Neural progenitor cell (in vitro differentiated cells): ENCODE data around the gene EPHA2. TPM values are rescaled to one million over a fixed set of nuclear protein-coding genes. Genes with fewer than 3 reads are reported as not detected.

Experiments used
- DNase-seq: peaks from one replicate; pipeline ENCODE4 v3.0.0-alpha.2; 2016; ENCODE audit warnings: low spot score
- H2AFZ ChIP-seq: fragments of 200-600 bp; sonication (generic); replicated peaks from 2 replicates; pipeline ENCODE4 v1.6.1; 2016; ENCODE audit warnings: antibody characterized with exemption
- H3F3A ChIP-seq: fragments of 200-600 bp; sonication (generic); 2 replicates; pipeline ENCODE4 v1.6.1; 2016; ENCODE audit warnings: antibody characterized with exemption, low read depth
- H3K27ac ChIP-seq: fragments of 200-600 bp; sonication (generic); 2 replicates; pipeline ENCODE4 v1.5.1; 2016; ENCODE audit warnings: mild to moderate bottlenecking
- H3K27me3 ChIP-seq: fragments of 200-600 bp; sonication (generic); 2 replicates; pipeline ENCODE4 v1.6.1; 2016; ENCODE audit warnings: mild to moderate bottlenecking, moderate library complexity
- H3K36me3 ChIP-seq: fragments of 200-600 bp; sonication (generic); 2 replicates; pipeline ENCODE4 v1.5.1; 2016
- H3K4me1 ChIP-seq: fragments of 200-600 bp; sonication (generic); 2 replicates; pipeline ENCODE4 v1.6.1; 2016; ENCODE audit warnings: mixed run types
- H3K4me2 ChIP-seq: fragments of 200-600 bp; sonication (generic); 2 replicates; pipeline ENCODE4 v1.6.1; 2016
- H3K4me3 ChIP-seq: fragments of 200-600 bp; sonication (generic); 2 replicates; pipeline ENCODE4 v1.5.1; 2016
- H3K79me2 ChIP-seq: fragments of 200-600 bp; sonication (generic); 2 replicates; pipeline ENCODE4 v1.6.1; 2016; ENCODE audit warnings: low read depth
- H3K9ac ChIP-seq: fragments of 200-600 bp; sonication (generic); 2 replicates; pipeline ENCODE4 v1.6.1; 2016
- H3K9me3 ChIP-seq: fragments of 200-600 bp; sonication (generic); 2 replicates; pipeline ENCODE4 v1.5.1; 2016; ENCODE audit warnings: low read depth
- H4K20me1 ChIP-seq: fragments of 200-600 bp; sonication (generic); 2 replicates; pipeline ENCODE4 v1.6.1; 2016; ENCODE audit warnings: low read depth
- H3K27ac Mint-ChIP-seq: 3 replicates; pipeline ENCODE4 v1.8.0; 2021; ENCODE audit warnings: mixed read lengths
- H3K27me3 Mint-ChIP-seq: 2 replicates; pipeline ENCODE4 v1.8.0; 2022; ENCODE audit warnings: low read depth, mild to moderate bottlenecking, inconsistent platforms, moderate library complexity, mixed read lengths; ENCODE audit not compliant: insufficient read depth
- H3K36me3 Mint-ChIP-seq: 3 replicates; pipeline ENCODE4 v1.8.0; 2021; ENCODE audit warnings: mixed read lengths
- H3K4me1 Mint-ChIP-seq: 3 replicates; pipeline ENCODE4 v1.8.0; 2021; ENCODE audit warnings: mixed read lengths
- H3K4me3 Mint-ChIP-seq: 3 replicates; pipeline ENCODE4 v1.8.0; 2021; ENCODE audit warnings: mild to moderate bottlenecking, moderate library complexity, mixed read lengths
- H3K9me3 Mint-ChIP-seq: 3 replicates; pipeline ENCODE4 v1.8.0; 2020; ENCODE audit warnings: mixed read lengths
- EZH2 ChIP-seq: fragments of 200-600 bp; sonication (generic); IDR thresholded peaks from 2 replicates; pipeline ENCODE4 v1.6.1; 2017; ENCODE audit warnings: antibody characterized with exemption, mild to moderate bottlenecking, moderate library complexity
- EZH2phosphoT487 ChIP-seq: fragments of 200-600 bp; sonication (generic); IDR thresholded peaks from 2 replicates; pipeline ENCODE4 v1.6.1; 2017; ENCODE audit warnings: antibody characterized with exemption
- total RNA-seq: library from RNA; depleted of rRNA; stranded (reverse); fragments of >200 nt; gene quantifications from 2 replicates; pipeline ENCODE4 v1.2.3, GENCODE V29; 2015; ENCODE audit warnings: low replicate concordance
- TF ChIP-seq, protein P1 (sequence below): fragments of 200-600 bp; sonication (generic); IDR thresholded peaks from 2 replicates; pipeline ENCODE4 v1.5.1; 2017; ENCODE audit warnings: antibody characterized with exemption, mild to moderate bottlenecking

EPHA2 gene
- total RNA-seq, 1 donor from 2014 or later: 14.9 TPM

- Histone ChIP-seq H3F3A (peaks cover 18% of the 10 kb centered on the region), H3K27ac (peak overlapping the region; percentile 10), H3K9ac (no peak overlapping the region), H2AFZ (no peak overlapping the region), H3K36me3 (no peaks in the 10 kb centered on the region), H3K9me3 (no peaks in the 10 kb centered on the region), H3K4me2 (peak overlapping the region; percentile 92), H3K4me1 (peaks cover 28% of the 10 kb centered on the region), H3K4me3 (peak overlapping the region; percentile 60), H3K27me3 (no peaks in the 10 kb centered on the region), H3K79me2 (no peaks in the 10 kb centered on the region), H4K20me1 (no peaks in the 10 kb centered on the region)
- peak overlapping the region; percentile 84 for H3K4me3 Mint-ChIP-seq
- H3K36me3 Mint-ChIP-seq: no peaks in the 10 kb centered on the region
- H3K9me3 Mint-ChIP-seq: no peaks in the 10 kb centered on the region
- TF ChIP-seq EZH2 (no peak), EZH2phosphoT487 (no peak)
- TF ChIP-seq, protein P1, sequence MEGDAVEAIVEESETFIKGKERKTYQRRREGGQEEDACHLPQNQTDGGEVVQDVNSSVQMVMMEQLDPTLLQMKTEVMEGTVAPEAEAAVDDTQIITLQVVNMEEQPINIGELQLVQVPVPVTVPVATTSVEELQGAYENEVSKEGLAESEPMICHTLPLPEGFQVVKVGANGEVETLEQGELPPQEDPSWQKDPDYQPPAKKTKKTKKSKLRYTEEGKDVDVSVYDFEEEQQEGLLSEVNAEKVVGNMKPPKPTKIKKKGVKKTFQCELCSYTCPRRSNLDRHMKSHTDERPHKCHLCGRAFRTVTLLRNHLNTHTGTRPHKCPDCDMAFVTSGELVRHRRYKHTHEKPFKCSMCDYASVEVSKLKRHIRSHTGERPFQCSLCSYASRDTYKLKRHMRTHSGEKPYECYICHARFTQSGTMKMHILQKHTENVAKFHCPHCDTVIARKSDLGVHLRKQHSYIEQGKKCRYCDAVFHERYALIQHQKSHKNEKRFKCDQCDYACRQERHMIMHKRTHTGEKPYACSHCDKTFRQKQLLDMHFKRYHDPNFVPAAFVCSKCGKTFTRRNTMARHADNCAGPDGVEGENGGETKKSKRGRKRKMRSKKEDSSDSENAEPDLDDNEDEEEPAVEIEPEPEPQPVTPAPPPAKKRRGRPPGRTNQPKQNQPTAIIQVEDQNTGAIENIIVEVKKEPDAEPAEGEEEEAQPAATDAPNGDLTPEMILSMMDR: no peak
- peak overlapping the region; percentile 72 for H3K27ac Mint-ChIP-seq
- H3K27me3 Mint-ChIP-seq: peaks cover 16% of the 10 kb centered on the region
- DNase-seq: peak; percentile 94
- peaks cover 60% of the 10 kb centered on the region for H3K4me1 Mint-ChIP-seq
Observed at GRCh38 chr1:16167331-16168143, 11.7 kb upstream of the EPHA2 start.

GRCh38 chr1:16166117-16166516 lies 10.2 kb upstream of the EPHA2 start:
- TF ChIP-seq EZH2phosphoT487 (no peak), EZH2 (no peak)
- Mint-ChIP-seq H3K36me3 (no peaks in the 10 kb centered on the region), H3K9me3 (no peaks in the 10 kb centered on the region), H3K4me1 (peaks cover 66% of the 10 kb centered on the region), H3K27ac (no peak overlapping the region), H3K27me3 (peaks cover 24% of the 10 kb centered on the region), H3K4me3 (peak overlapping the region; percentile 21)
- no peak overlapping the region for H3K9ac ChIP-seq
- H3K27me3 ChIP-seq: peaks cover 11% of the 10 kb centered on the region
- H3K4me1 ChIP-seq: peaks cover 35% of the 10 kb centered on the region
- no peak overlapping the region for H3K4me3 ChIP-seq
- no peak for DNase-seq
- no peaks in the 10 kb centered on the region for H3K9me3 ChIP-seq
- H4K20me1 ChIP-seq: no peaks in the 10 kb centered on the region
- no peaks in the 10 kb centered on the region for H3K79me2 ChIP-seq
- peak overlapping the region; percentile 92 for H3K4me2 ChIP-seq
- no peak overlapping the region for H2AFZ ChIP-seq
- H3K27ac ChIP-seq: no peak overlapping the region
- H3F3A ChIP-seq: peaks cover 20% of the 10 kb centered on the region
- no peaks in the 10 kb centered on the region for H3K36me3 ChIP-seq

DNA sequence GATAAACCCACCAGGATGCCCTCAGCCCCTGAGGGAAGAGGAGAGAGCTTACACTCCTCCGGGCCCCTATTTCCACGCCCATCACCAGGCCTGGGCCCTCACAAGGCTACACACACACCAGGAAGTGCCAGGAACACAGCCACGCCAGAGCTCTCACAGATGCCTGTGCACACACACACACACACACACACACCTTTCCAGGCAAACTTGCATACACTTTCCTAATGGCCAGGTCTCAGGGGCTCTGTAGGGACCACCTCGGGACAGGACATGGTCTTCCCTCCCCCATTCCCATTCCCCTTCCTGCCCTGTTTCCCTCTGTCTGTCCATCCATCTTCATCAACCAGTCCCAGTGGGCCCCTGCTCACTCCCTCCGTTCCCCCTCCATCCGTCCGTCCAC lies 9.7 kb upstream of the EPHA2 start:
- no peaks in the 10 kb centered on the region for H4K20me1 ChIP-seq

DNA sequence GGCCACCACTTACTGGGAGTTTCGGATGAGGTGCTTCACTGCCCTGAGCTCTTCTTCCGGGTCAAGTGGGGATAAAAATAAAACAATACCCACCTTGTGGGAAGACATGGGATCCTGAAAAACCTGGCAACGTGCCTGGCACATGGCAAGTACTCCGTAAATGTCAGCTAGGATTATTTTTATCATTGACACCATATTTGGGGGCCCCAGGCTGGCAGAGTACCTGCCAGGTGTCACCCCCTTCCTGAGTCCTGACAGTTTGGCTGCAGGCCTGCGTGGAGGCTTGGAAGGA lies 9.2 kb upstream of the EPHA2 start:
- H3K9me3 ChIP-seq: no peaks in the 10 kb centered on the region
- DNase-seq: no peak
- peaks cover 27% of the 10 kb centered on the region for H3K27me3 Mint-ChIP-seq
- H3K9me3 Mint-ChIP-seq: no peaks in the 10 kb centered on the region
- H3K4me2 ChIP-seq: no peak overlapping the region
- H4K20me1 ChIP-seq: no peaks in the 10 kb centered on the region
- peaks cover 35% of the 10 kb centered on the region for H3K4me1 ChIP-seq
- H3K4me3 ChIP-seq: no peak overlapping the region
- H3K27ac Mint-ChIP-seq: peak overlapping the region; percentile 91
- no peaks in the 10 kb centered on the region for H3K36me3 Mint-ChIP-seq
- TF ChIP-seq, protein P1: no peak
- TF ChIP-seq EZH2 (no peak), EZH2phosphoT487 (no peak)
- peak overlapping the region; percentile 21 for H3K4me3 Mint-ChIP-seq
- peaks cover 11% of the 10 kb centered on the region for H3K27me3 ChIP-seq
- no peaks in the 10 kb centered on the region for H3K79me2 ChIP-seq
- H3F3A ChIP-seq: peaks cover 20% of the 10 kb centered on the region
- H3K9ac ChIP-seq: no peak overlapping the region
- no peak overlapping the region for H3K27ac ChIP-seq
- H3K36me3 ChIP-seq: no peaks in the 10 kb centered on the region
- H2AFZ ChIP-seq: no peak overlapping the region
- H3K4me1 Mint-ChIP-seq: peaks cover 62% of the 10 kb centered on the region

More for the DNA sequence above, 9.7 kb upstream of the EPHA2 start:
- H3K27me3 ChIP-seq: peaks cover 11% of the 10 kb centered on the region
- no peak for DNase-seq
- Mint-ChIP-seq H3K27me3 (peaks cover 27% of the 10 kb centered on the region), H3K9me3 (no peaks in the 10 kb centered on the region), H3K4me1 (peaks cover 62% of the 10 kb centered on the region), H3K27ac (no peak overlapping the region), H3K36me3 (no peaks in the 10 kb centered on the region), H3K4me3 (peak overlapping the region; percentile 16)
- H2AFZ ChIP-seq: no peak overlapping the region
- no peak overlapping the region for H3K4me2 ChIP-seq
- no peak overlapping the region for H3K4me3 ChIP-seq
- H3K9me3 ChIP-seq: no peaks in the 10 kb centered on the region
- no peak overlapping the region for H3K27ac ChIP-seq
- peaks cover 35% of the 10 kb centered on the region for H3K4me1 ChIP-seq
- no peak for TF ChIP-seq EZH2
- no peak for TF ChIP-seq EZH2phosphoT487
- no peak overlapping the region for H3K9ac ChIP-seq
- H3F3A ChIP-seq: peaks cover 20% of the 10 kb centered on the region
- H3K36me3 ChIP-seq: no peaks in the 10 kb centered on the region
- no peaks in the 10 kb centered on the region for H3K79me2 ChIP-seq
